WI38 (cell line): Measurements from ENCODE around the gene IFNA13.
A peak's percentile ranks its signal among the peaks of the same experiment; 100 is the strongest.

Source experiments
- H3K4me3 ChIP-seq: 2 replicates; pipeline ENCODE4 v1.5.1; 2011; ENCODE audit warnings: low read depth, mild to moderate bottlenecking, control low read depth, low read length
- TF ChIP-seq, protein P1 (sequence below): IDR thresholded peaks from 2 replicates; pipeline ENCODE4 v1.5.1; 2012; ENCODE audit warnings: low read depth, mild to moderate bottlenecking, control low read depth, low read length

The IFNA13 gene

GRCh38 chr9:21404146-21404545 lies 36.3 kb upstream of the IFNA13 start:
- TF ChIP-seq, protein P1, sequence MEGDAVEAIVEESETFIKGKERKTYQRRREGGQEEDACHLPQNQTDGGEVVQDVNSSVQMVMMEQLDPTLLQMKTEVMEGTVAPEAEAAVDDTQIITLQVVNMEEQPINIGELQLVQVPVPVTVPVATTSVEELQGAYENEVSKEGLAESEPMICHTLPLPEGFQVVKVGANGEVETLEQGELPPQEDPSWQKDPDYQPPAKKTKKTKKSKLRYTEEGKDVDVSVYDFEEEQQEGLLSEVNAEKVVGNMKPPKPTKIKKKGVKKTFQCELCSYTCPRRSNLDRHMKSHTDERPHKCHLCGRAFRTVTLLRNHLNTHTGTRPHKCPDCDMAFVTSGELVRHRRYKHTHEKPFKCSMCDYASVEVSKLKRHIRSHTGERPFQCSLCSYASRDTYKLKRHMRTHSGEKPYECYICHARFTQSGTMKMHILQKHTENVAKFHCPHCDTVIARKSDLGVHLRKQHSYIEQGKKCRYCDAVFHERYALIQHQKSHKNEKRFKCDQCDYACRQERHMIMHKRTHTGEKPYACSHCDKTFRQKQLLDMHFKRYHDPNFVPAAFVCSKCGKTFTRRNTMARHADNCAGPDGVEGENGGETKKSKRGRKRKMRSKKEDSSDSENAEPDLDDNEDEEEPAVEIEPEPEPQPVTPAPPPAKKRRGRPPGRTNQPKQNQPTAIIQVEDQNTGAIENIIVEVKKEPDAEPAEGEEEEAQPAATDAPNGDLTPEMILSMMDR: no peak
- H3K4me3 ChIP-seq: no peak overlapping the region

- H3K4me3 ChIP-seq: no peak overlapping the region
- TF ChIP-seq, protein P1: no peak
Measured at GRCh38 chr9:21402386-21403251, 34.8 kb upstream of the IFNA13 start.

GRCh38 chr9:21399956-21400355 lies 32.1 kb upstream of the IFNA13 start:
- TF ChIP-seq, protein P1: no peak
- no peak overlapping the region for H3K4me3 ChIP-seq

DNA sequence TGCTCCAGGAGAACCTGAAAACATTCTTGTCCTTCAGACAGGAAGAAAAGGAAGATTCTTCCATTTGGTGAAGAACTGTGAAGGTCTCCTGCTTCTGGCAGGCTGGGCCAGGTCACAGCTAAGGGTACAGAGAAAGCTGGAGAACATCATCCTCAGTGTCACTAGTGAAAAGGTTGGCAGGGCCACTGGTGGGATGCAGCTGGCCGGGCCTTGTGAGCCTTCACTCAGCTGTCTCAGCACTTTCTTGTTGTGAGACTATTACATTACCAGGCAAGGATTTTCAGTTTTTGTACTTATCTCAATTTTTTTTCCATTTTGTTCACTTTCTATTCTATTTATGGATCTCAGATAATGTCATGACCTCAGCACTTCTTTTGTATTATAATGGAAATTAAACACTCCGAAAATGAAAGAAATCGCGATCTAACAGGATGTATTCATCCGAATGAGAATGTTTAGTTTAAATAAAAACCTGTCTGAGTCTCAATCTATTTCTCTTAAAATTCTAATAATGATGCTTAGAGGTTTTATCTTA lies 31.2 kb upstream of the IFNA13 start:
- TF ChIP-seq, protein P1: no peak
- no peak overlapping the region for H3K4me3 ChIP-seq

- TF ChIP-seq, protein P1: peak; percentile 74
Measured at GRCh38 chr9:21395778-21396717, 28.2 kb upstream of the IFNA13 start.

GRCh38 chr9:21392270-21392669 lies 24.4 kb upstream of the IFNA13 start:
- TF ChIP-seq, protein P1: 0 out of 2 replicates have a peak, but pooled peaks have one; percentile 10
- no peak overlapping the region for H3K4me3 ChIP-seq

More at GRCh38 chr9:21395778-21396717, 28.2 kb upstream of the IFNA13 start:
- peak overlapping the region; percentile 57 for H3K4me3 ChIP-seq
